SKM-1 (cell line): ENCODE data around the gene ZNF236.

Experiments used
- DNase-seq: peaks from one replicate; lab custom pipeline; 2025; ENCODE audit not compliant: unreplicated experiment; lab: John Stamatoyannopoulos, UW

The ZNF236 gene

DNA sequence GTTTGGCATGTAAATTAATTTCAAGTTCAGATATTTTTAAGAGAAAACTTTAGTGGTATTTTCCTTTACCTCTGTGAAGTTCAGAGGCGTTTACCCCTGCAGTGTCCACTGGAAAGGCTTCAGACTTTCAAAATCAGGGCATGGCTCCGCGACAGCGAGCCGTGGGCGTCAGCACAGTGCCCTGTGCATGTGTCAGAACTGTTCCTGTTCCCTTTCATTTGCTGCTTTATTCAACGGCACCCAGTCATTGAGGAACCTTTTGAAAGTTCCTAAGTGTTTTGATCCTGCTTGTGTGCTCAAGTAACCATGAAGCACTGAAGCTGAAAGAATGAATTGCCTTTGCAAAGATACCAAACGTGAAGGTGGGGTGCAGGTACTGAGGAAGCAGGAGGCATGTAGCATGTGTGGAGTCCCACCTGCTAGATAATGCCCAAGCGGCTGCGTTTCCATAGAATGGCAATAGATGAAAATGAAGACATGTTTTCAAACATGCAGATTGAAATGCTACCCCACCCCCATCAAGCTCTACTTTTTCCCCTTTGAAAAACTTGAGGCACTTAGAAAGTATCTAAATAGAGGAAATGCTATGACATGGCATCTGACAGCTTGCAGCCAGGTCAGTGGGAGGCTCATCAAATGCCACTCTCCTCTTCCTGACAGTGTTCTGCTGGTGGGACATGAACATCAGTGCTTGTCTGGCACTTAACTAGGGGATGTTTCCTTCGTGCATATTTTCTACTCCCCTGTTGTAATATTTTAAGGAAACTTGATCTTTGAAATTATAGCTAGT lies 148.6 kb downstream of the ZNF236 start:
- no peak for DNase-seq

DNA sequence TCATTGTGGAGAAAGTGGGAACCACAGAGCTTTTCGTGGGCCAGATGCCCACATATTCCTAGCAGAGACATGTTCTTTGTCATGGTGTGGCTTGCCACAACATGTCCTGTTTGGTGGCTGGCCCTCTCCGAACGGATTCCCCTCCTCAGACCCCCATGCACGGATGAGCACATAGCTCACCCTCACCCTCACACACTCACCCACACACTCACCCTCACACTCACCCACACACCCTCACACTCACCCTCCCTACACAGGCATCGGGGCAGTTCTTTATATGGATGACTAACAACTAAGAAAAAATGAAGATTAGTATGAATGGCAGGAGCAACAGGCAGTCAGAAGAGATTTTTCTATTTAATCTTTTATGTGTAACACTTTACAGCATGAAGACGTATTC lies 149.9 kb downstream of the ZNF236 start:
- no peak for DNase-seq

- DNase-seq = no peak
Measured at GRCh38 chr18:76972846-76973519, 150.6 kb downstream of the ZNF236 start.

- no peak for DNase-seq
Measured at GRCh38 chr18:76973520-76974266, 151.3 kb downstream of the ZNF236 start.

- no peak for DNase-seq
Measured at GRCh38 chr18:76974386-76974785, 152.0 kb downstream of the ZNF236 start.

- DNase-seq = no peak
Measured at GRCh38 chr18:76975577-76976110, 153.3 kb downstream of the ZNF236 start.

DNA sequence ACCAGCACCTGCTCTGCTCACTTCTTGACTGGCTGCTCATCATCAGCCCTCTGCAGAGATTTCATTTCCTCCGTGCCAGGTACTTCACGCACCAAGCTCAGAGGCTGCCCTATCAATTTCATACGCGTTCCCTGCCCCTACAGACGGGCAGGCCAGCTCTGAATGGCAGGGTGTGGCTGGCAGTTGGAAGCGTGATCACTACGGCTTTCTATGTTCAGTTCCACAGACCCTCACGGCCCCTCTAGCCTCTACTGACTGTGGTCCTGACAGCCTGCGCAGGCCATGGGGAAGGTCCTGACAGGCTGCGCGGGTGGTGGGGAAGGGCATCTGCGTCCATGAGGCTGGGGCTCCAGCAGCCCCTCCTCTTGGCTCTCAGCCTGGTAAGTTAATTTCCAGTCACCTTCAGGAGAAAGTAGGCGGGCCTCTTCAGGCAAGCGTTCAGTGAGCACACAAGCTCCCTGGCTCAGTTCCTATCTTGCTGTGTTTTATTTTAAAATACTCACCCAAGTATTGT lies 154.8 kb downstream of the ZNF236 start:
- DNase-seq = no peak

GRCh38 chr18:76977684-76978232 lies 155.4 kb downstream of the ZNF236 start:
- no peak for DNase-seq

- DNase-seq = no peak
Measured at GRCh38 chr18:76978616-76979015, 156.3 kb downstream of the ZNF236 start.

GRCh38 chr18:76979111-76979751 lies 156.9 kb downstream of the ZNF236 start:
- no peak for DNase-seq

DNA sequence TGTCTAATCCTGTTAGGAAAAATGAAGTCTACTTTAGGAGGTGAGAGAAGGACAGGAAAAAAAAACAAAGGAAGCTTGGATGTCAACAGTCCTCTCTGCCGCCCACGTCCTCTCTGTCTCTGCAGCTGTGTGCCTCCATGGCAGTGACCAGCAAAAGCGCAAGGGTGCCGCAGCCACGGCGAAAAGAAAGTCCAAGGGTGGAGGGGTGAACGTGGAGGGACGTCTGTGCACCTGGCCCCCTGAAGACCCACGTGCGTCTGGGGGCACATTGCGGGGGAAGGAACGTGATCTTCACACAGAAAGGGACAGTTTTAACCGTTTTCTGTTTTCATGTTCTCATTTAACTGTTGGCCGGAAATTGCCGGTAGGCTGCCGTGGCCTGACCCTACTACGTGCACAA lies 157.5 kb downstream of the ZNF236 start:
- no peak for DNase-seq

GRCh38 chr18:76980663-76981395 lies 158.5 kb downstream of the ZNF236 start:
- no peak for DNase-seq

DNA sequence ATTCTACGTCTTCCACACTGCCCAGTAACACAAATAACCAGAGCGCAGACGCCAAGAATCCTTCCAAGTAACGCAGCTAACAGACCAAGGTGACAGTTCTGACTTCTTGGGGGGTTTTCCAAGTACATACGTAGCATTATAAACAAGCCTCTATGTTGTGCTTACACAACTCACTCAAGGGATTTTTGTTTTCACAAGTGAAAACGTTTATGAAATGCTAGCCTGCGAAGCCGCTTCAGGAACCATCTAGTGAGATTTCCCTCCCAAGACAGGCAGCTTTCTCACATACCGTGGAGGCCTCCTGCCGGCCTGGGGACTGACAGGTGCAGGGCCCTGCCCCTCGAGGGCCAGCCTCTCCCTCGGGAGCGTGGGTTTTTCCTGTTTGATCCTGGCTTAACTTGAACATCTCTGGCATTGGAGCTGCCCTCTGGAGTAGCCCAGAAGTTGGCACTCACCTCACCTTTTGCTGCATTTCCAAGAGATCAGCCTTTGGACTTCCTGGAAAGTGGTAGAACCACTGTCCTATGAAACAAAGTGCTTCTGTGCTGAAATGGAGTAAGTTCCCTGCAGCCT lies 159.1 kb downstream of the ZNF236 start:
- DNase-seq = no peak

- no peak for DNase-seq
Measured at GRCh38 chr18:76982038-76982437, 159.7 kb downstream of the ZNF236 start.

GRCh38 chr18:76982841-76983583 lies 160.7 kb downstream of the ZNF236 start:
- DNase-seq = peak; percentile 24

- no peak for DNase-seq
Measured at GRCh38 chr18:76983613-76984051, 161.3 kb downstream of the ZNF236 start.

GRCh38 chr18:76984193-76985155 lies 162.1 kb downstream of the ZNF236 start:
- DNase-seq = no peak
